ENCODE data around the gene DDX6.
"Not testable (repeated sequence)": the region's sequence is repeated elsewhere in the genome, so short reads cannot be mapped to it uniquely, and the experiment has no call there.

Gene DDX6

GRCh38 chr11:118791111-118791960 lies at the start of gene DDX6:
TSS of gene DDX6 (minus strand) at chr11:118791164. CDS start at chr11:118786251, 4,913 bp downstream.
- H3K4me1 ChIP-seq (ENCODE audit: control insufficient read depth in 1 of 2, insufficient read depth in 2 of 2, low read length in 2 of 2) = peaks cover 8 to 15% of the 10 kb centered on the region in 2 donors
- H3K9me3 ChIP-seq (ENCODE audit: control insufficient read depth in 1 of 2, low read length in 2 of 2) = no peaks in the 10 kb centered on the region
- no peaks in the 10 kb centered on the region for H3K27me3 ChIP-seq (ENCODE audit: control insufficient read depth in 1 of 2, insufficient read depth in 2 of 2, low read length in 2 of 2)
- H3K9ac ChIP-seq (ENCODE audit: low read depth in 1 of 2, low read length in 2 of 2) = peak within 1 kb of the TSS; percentile 92 to 100
- peak within 1 kb of the TSS; percentile 99 for H3K27ac ChIP-seq (ENCODE audit: low read depth, low read length)
- H3K4me3 ChIP-seq (ENCODE audit: low read depth in 1 of 2, low read length in 2 of 2) = peak within 1 kb of the TSS; percentile 91
- H3K36me3 ChIP-seq (ENCODE audit: control insufficient read depth in 1 of 2, insufficient read depth in 2 of 2, low read length in 2 of 2) = peaks cover 0 to 3% of the 10 kb centered on the region in 2 donors

- Histone ChIP-seq H3K27me3 (ENCODE audit: control insufficient read depth in 1 of 2, insufficient read depth in 2 of 2, low read length in 2 of 2) (no peaks in the 10 kb centered on the region), H3K36me3 (ENCODE audit: control insufficient read depth in 1 of 2, insufficient read depth in 2 of 2, low read length in 2 of 2) (no peaks in the 10 kb centered on the region), H3K4me1 (ENCODE audit: control insufficient read depth in 1 of 2, insufficient read depth in 2 of 2, low read length in 2 of 2) (peaks cover 0 to 5% of the 10 kb centered on the region in 2 donors), H3K4me3 (ENCODE audit: low read depth in 1 of 2, low read length in 2 of 2) (no peak overlapping the region), H3K27ac (ENCODE audit: low read depth, low read length) (no peak overlapping the region), H3K9ac (ENCODE audit: low read depth in 1 of 2, low read length in 2 of 2) (no peak overlapping the region), H3K9me3 (ENCODE audit: control insufficient read depth in 1 of 2, low read length in 2 of 2) (no peaks in the 10 kb centered on the region)
Measured at GRCh38 chr11:118838905-118839553, 48.1 kb upstream of the DDX6 start.

GRCh38 chr11:118837868-118838267 lies 46.9 kb upstream of the DDX6 start:
- H3K27me3 ChIP-seq (ENCODE audit: control insufficient read depth in 1 of 2, insufficient read depth in 2 of 2, low read length in 2 of 2) = no peaks in the 10 kb centered on the region
- H3K36me3 ChIP-seq (ENCODE audit: control insufficient read depth in 1 of 2, insufficient read depth in 2 of 2, low read length in 2 of 2) = no peaks in the 10 kb centered on the region
- no peak overlapping the region for H3K4me3 ChIP-seq (ENCODE audit: low read depth in 1 of 2, low read length in 2 of 2)
- H3K9ac ChIP-seq (ENCODE audit: low read depth in 1 of 2, low read length in 2 of 2) = no peak overlapping the region
- peaks cover 0 to 5% of the 10 kb centered on the region in 2 donors for H3K4me1 ChIP-seq (ENCODE audit: control insufficient read depth in 1 of 2, insufficient read depth in 2 of 2, low read length in 2 of 2)
- no peak overlapping the region for H3K27ac ChIP-seq (ENCODE audit: low read depth, low read length)
- no peaks in the 10 kb centered on the region for H3K9me3 ChIP-seq (ENCODE audit: control insufficient read depth in 1 of 2, low read length in 2 of 2)

- no peak overlapping the region for H3K27ac ChIP-seq (ENCODE audit: low read depth, low read length)
- H3K4me3 ChIP-seq (ENCODE audit: low read depth in 1 of 2, low read length in 2 of 2) = no peak overlapping the region
- H3K4me1 ChIP-seq (ENCODE audit: control insufficient read depth in 1 of 2, insufficient read depth in 2 of 2, low read length in 2 of 2) = no peaks in the 10 kb centered on the region
- no peaks in the 10 kb centered on the region for H3K9me3 ChIP-seq (ENCODE audit: control insufficient read depth in 1 of 2, low read length in 2 of 2)
- H3K27me3 ChIP-seq (ENCODE audit: control insufficient read depth in 1 of 2, insufficient read depth in 2 of 2, low read length in 2 of 2) = no peaks in the 10 kb centered on the region
- no peak overlapping the region for H3K9ac ChIP-seq (ENCODE audit: low read depth in 1 of 2, low read length in 2 of 2)
- H3K36me3 ChIP-seq (ENCODE audit: control insufficient read depth in 1 of 2, insufficient read depth in 2 of 2, low read length in 2 of 2) = no peaks in the 10 kb centered on the region
Measured at GRCh38 chr11:118834427-118835028, 43.6 kb upstream of the DDX6 start.

- Histone ChIP-seq H3K9ac (ENCODE audit: low read depth in 1 of 2, low read length in 2 of 2) (no peak overlapping the region), H3K4me3 (ENCODE audit: low read depth in 1 of 2, low read length in 2 of 2) (no peak overlapping the region), H3K9me3 (ENCODE audit: control insufficient read depth in 1 of 2, low read length in 2 of 2) (no peaks in the 10 kb centered on the region), H3K36me3 (ENCODE audit: control insufficient read depth in 1 of 2, insufficient read depth in 2 of 2, low read length in 2 of 2) (no peaks in the 10 kb centered on the region), H3K27ac (ENCODE audit: low read depth, low read length) (no peak overlapping the region), H3K27me3 (ENCODE audit: control insufficient read depth in 1 of 2, insufficient read depth in 2 of 2, low read length in 2 of 2) (no peaks in the 10 kb centered on the region), H3K4me1 (ENCODE audit: control insufficient read depth in 1 of 2, insufficient read depth in 2 of 2, low read length in 2 of 2) (no peaks in the 10 kb centered on the region)
Measured at GRCh38 chr11:118827118-118827517, 36.2 kb upstream of the DDX6 start.

- H3K9me3 ChIP-seq (ENCODE audit: control insufficient read depth in 1 of 2, low read length in 2 of 2); H3K27me3 ChIP-seq (ENCODE audit: control insufficient read depth in 1 of 2, insufficient read depth in 2 of 2, low read length in 2 of 2); H3K4me1 ChIP-seq (ENCODE audit: control insufficient read depth in 1 of 2, insufficient read depth in 2 of 2, low read length in 2 of 2); H3K27ac ChIP-seq (ENCODE audit: low read depth, low read length); H3K9ac ChIP-seq (ENCODE audit: low read depth in 1 of 2, low read length in 2 of 2); H3K4me3 ChIP-seq (ENCODE audit: low read depth in 1 of 2, low read length in 2 of 2); H3K36me3 ChIP-seq (ENCODE audit: control insufficient read depth in 1 of 2, insufficient read depth in 2 of 2, low read length in 2 of 2): not testable (repeated sequence)
Measured at GRCh38 chr11:118822936-118823510, 32.1 kb upstream of the DDX6 start.

GRCh38 chr11:118820412-118821357 lies 29.7 kb upstream of the DDX6 start:
- Histone ChIP-seq H3K4me1 (ENCODE audit: control insufficient read depth in 1 of 2, insufficient read depth in 2 of 2, low read length in 2 of 2) (peaks cover 6 to 7% of the 10 kb centered on the region in 2 donors), H3K9me3 (ENCODE audit: control insufficient read depth in 1 of 2, low read length in 2 of 2) (no peaks in the 10 kb centered on the region), H3K36me3 (ENCODE audit: control insufficient read depth in 1 of 2, insufficient read depth in 2 of 2, low read length in 2 of 2) (no peaks in the 10 kb centered on the region), H3K4me3 (ENCODE audit: low read depth in 1 of 2, low read length in 2 of 2) (peak overlapping the region in 1 of 2 donors; percentile 2), H3K27ac (ENCODE audit: low read depth, low read length) (no peak overlapping the region), H3K9ac (ENCODE audit: low read depth in 1 of 2, low read length in 2 of 2) (no peak overlapping the region), H3K27me3 (ENCODE audit: control insufficient read depth in 1 of 2, insufficient read depth in 2 of 2, low read length in 2 of 2) (no peaks in the 10 kb centered on the region)

GRCh38 chr11:118820025-118820379 lies 29.0 kb upstream of the DDX6 start:
- H3K27ac ChIP-seq (ENCODE audit: low read depth, low read length); H3K36me3 ChIP-seq (ENCODE audit: control insufficient read depth in 1 of 2, insufficient read depth in 2 of 2, low read length in 2 of 2); H3K4me1 ChIP-seq (ENCODE audit: control insufficient read depth in 1 of 2, insufficient read depth in 2 of 2, low read length in 2 of 2); H3K9me3 ChIP-seq (ENCODE audit: control insufficient read depth in 1 of 2, low read length in 2 of 2); H3K4me3 ChIP-seq (ENCODE audit: low read depth in 1 of 2, low read length in 2 of 2); H3K27me3 ChIP-seq (ENCODE audit: control insufficient read depth in 1 of 2, insufficient read depth in 2 of 2, low read length in 2 of 2); H3K9ac ChIP-seq (ENCODE audit: low read depth in 1 of 2, low read length in 2 of 2): not testable (repeated sequence)

- peaks cover 6 to 7% of the 10 kb centered on the region in 2 donors for H3K4me1 ChIP-seq (ENCODE audit: control insufficient read depth in 1 of 2, insufficient read depth in 2 of 2, low read length in 2 of 2)
- H3K9me3 ChIP-seq (ENCODE audit: control insufficient read depth in 1 of 2, low read length in 2 of 2) = no peaks in the 10 kb centered on the region
- no peak overlapping the region for H3K9ac ChIP-seq (ENCODE audit: low read depth in 1 of 2, low read length in 2 of 2)
- H3K27me3 ChIP-seq (ENCODE audit: control insufficient read depth in 1 of 2, insufficient read depth in 2 of 2, low read length in 2 of 2) = no peaks in the 10 kb centered on the region
- H3K27ac ChIP-seq (ENCODE audit: low read depth, low read length) = no peak overlapping the region
- no peak overlapping the region for H3K4me3 ChIP-seq (ENCODE audit: low read depth in 1 of 2, low read length in 2 of 2)
- no peaks in the 10 kb centered on the region for H3K36me3 ChIP-seq (ENCODE audit: control insufficient read depth in 1 of 2, insufficient read depth in 2 of 2, low read length in 2 of 2)
Measured at GRCh38 chr11:118819334-118820024, 28.5 kb upstream of the DDX6 start.

Measured in duodenal mucosa (tissue), 2 donors.